ENCODE results near the gene SDK1.
"Not testable (repeated sequence)": the region's sequence is repeated elsewhere in the genome, so short reads cannot be mapped to it uniquely, and the experiment has no call there.

Gene SDK1

DNA sequence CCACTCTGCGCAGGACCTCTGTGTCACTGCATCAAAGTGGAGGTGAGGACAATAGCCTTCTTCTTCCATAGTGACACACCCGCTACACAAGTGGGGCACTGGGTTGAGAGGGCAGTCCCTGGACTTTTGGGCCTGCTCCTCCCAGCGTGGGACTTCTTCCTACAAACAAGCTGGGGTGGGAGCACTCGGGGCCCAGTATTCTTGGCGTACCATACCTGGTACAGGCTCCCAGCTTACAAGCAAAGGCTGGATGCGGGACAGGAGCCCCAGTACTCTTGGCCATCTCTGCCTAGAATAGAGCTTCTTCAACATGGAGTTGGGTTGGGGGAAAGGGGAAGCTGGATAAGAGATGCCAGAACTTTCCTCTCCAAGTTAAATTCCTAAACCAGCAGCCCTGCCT is 954.3 kb downstream of the SDK1 start:
- no peak for DNase-seq (ENCODE audit: low read depth)

- DNase-seq (ENCODE audit: low read depth), result no peak
Observed at GRCh38 chr7:4256286-4256685, 955.2 kb downstream of the SDK1 start.

- DNase-seq (ENCODE audit: low read depth), result no peak
Observed at GRCh38 chr7:4257146-4258111, 956.4 kb downstream of the SDK1 start.

- DNase-seq (ENCODE audit: low read depth), result not testable (repeated sequence)
Observed at GRCh38 chr7:4260116-4260515, 959.1 kb downstream of the SDK1 start.

- no peak for DNase-seq (ENCODE audit: low read depth)
Observed at GRCh38 chr7:4260867-4261600, 960.0 kb downstream of the SDK1 start.

- no peak for DNase-seq (ENCODE audit: low read depth)
Observed at GRCh38 chr7:4261601-4261960, 960.5 kb downstream of the SDK1 start.

- not testable (repeated sequence) for DNase-seq (ENCODE audit: low read depth)
Observed at GRCh38 chr7:4264206-4264605, 963.2 kb downstream of the SDK1 start.

- no peak for DNase-seq (ENCODE audit: low read depth)
Observed at GRCh38 chr7:4265066-4265465, 964.0 kb downstream of the SDK1 start.

GRCh38 chr7:4265676-4266075 is 964.6 kb downstream of the SDK1 start:
- DNase-seq (ENCODE audit: low read depth), result no peak

DNA sequence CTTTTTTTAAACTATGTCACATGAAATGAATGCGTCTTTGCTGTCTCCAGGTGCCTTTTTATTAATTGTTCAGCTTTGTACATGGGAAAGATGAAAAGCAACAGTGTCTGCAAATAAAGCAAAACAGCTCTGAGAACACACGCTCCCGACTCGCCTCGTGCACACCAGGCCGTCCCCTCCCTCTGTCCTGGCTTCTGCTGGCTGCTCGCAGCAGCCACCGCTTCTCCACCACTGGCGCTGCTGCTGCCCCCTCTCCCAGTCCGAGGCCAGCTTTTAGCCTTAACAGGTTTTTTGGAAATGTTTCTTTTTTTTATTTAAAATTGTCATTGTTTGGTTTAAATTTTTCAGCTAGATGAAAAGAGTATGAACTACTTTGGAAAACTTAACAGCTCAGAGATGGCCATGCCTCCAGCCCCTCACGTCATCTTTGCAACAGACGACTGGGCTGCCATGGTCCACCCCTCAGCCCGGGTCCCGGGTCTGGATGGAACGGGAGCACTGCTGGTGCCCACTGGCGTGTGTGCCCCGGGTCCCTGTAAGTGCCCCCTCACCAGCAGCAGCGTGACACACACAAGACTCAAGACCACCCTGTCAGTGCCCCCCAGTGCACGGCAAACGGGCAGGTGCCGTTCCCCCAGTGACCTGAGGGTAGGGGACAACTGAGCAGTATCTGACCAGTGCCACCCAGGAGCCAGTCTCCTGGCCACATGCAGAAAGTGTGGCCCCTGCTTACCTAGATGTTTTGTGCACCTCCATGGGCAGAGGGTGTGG is 965.4 kb downstream of the SDK1 start:
- DNase-seq (ENCODE audit: low read depth), result no peak

DNA sequence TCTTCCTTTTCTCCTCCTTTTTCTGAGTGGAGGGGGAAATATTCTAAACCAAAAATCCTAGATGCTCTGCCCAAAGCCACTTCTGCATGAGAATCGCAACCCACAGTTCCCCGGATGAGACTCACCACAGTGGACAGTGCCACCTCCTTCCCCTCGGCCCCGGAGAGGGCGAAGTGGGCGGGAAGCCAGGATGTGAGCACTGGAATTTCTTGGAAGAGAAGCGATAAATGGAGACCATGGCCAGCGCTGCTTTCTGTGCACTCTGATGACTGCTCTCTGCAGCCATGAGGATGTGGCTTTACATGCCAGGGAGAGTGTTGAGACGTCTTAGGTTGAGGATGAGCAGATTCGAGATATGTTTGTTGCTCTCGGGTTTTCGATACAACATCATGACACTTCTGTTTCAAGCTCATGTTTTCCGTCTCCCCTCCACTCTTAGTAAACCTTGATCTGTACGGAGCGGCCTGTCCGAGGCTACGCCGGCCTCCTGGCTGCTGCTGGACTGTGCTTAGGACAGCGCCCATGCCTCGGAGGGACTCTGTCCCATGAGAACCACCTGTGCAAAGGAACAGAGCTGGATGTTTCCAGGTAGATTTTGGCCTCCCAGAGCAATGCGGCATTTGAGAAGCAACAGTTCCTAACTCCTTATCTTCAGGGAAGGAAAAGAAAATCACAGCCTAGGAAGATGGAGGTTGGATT is 966.4 kb downstream of the SDK1 start:
- no peak for DNase-seq (ENCODE audit: low read depth)

DNA sequence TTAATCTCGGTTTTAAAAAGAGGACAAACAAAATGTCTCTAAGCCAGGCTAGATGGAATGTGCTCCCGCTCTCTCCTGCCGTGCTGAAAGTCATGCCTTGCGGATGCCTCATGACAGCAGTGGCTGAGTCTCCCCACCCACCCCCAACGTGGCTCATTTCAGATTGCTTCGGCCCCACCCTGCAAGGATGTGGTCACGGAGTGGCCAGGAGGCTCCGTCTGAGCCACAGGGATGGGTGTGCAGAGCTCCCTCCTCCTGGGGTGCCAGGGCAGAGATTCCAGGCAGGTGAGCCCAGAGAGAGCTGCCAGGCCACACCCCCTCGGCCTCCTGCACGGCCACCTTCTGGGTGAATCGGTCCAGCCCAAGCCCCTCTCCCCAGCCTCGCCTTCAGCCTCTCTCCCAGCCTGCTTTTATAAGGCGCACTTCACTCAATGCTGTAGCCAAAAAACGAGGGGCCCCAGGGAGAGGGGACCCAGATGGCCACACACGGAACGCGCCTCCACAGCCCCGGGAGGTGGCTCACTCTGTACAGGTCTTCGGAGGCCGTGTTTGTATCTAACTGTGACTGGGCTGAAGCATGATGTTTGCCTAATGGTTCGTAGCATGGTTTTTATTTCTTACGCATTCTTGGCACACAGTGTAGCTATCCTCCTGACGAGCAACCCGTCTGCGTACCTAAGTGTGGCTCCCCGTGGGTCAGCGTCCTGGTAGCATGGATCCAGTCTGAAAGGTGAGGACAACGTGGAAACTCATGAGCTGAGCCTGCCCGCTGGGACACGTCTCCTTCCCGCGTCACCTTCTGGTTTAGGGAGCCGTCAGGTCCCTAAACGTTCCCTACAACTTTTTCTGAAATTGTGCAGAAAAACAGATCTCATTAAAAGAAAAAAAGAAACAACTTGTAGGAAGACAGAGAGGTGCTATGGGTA is 967.3 kb downstream of the SDK1 start:
- no peak for DNase-seq (ENCODE audit: low read depth)

DNA sequence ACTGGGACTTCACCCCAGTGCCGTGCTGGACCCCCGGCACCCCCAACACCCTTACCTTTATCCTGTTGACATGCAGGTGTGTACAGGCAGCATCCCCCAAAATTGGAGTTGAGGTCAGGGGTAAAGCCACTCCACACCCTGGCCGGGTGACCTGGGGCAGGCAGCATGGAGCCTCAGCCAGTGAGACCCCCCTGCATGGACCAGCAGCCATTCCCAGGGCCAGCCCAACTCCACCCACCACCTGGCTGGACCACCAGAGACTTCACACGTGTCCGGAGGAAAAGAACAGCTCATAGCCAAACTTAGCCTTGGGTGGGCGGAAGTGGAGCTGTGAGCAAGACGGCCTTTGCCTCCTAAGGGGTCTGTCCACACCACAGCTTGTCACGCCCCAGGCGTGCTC is 968.0 kb downstream of the SDK1 start:
- DNase-seq (ENCODE audit: low read depth), result no peak

GRCh38 chr7:4269746-4270145 is 968.7 kb downstream of the SDK1 start:
- no peak for DNase-seq (ENCODE audit: low read depth)

DNA sequence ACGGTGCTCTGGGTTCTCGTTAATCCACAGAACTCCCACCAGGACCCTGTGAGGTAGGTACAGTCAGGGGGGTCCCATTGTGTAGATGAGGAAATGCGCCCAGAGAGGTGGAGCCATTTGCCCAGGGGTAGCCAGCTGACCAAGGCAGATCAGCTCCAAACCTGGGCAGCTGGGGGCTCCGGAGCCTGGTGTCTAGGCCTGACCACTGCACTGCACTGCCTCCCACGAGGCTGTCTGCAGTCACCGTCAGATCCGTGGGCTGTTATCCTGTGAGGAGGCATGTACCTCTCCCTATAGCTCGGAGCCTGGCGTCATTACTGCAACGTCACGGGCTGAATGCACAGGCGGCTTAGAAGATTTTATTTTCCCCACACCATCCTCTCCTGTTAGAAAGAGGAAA is 969.2 kb downstream of the SDK1 start:
- DNase-seq (ENCODE audit: low read depth), result no peak

DNA sequence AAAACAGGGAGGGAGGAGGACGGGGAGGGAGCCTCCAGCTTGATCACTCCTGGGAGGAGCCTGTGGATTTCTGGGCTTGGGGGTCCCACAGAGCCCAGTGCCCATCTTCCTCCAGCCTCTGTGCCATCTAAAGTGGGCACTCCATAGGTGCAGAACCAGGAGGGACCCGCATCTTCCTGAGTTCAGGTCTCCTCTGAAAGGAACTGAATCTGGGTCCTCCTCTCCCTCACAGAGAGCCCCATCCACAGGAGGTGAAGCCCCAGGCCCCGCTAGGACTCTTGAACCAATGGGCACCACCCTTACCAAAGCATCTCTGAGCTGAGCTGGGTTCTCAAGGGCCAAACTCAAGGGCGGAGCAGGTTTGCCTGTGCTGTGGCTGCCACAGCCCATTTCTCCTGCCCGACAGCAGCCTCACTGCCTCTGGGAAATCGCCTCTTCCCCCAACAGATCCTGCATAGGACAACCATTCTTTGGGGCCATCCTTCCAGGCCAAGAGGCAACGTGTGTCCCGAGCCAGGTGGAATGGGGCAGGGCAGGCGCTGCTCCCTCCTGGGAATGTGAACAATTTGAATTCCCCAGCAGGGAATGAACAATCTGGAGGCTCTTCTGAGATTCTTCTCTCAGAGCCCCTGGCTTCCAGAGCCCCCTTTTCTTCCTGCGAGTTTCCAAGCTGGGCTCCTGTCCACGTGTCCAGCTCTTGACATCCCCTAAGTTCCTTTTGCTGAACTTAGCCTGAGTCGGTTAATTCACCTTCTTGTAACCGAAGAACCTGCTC is 970.1 kb downstream of the SDK1 start:
- no peak for DNase-seq (ENCODE audit: low read depth)

GRCh38 chr7:4271716-4272015 is 970.6 kb downstream of the SDK1 start:
- no peak for DNase-seq (ENCODE audit: low read depth)

GRCh38 chr7:4272141-4272540 is 971.1 kb downstream of the SDK1 start:
- no peak for DNase-seq (ENCODE audit: low read depth)

GRCh38 chr7:4273566-4274230 is 972.6 kb downstream of the SDK1 start:
- DNase-seq (ENCODE audit: low read depth), result no peak

DNA sequence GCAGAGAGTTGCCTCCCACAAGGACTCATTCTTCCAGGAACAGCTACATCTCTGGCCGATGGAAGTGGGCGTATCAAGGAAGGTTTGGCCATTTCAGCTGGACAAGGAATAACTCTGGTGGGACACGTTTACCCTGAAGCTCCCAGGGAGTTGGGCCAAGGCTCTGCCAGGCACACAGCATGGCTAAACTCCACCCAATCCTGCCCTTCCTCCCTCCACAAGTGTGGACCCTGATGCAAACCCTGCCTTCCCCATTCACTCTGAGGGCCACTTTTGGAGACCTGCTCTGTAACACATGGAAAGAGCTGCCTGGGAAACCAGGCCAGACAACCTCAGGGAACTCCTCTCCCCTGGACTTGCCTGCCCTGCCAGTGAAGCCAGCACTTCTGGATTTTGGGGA is 973.2 kb downstream of the SDK1 start:
- no peak for DNase-seq (ENCODE audit: low read depth)
